Superior temporal gyrus (tissue), 1 donor: ENCODE measurements around the gene ASIP.
A peak's percentile ranks its signal among the peaks of the same experiment; 100 is the strongest.
"Not testable (repeated sequence)": the region's sequence is repeated elsewhere in the genome, so short reads cannot be mapped to it uniquely, and the experiment has no call there.

Source experiments
- DNase-seq: peaks from one replicate; pipeline ENCODE4 v3.0.0-alpha.2; 2016; ENCODE audit errors: extremely low spot score

Gene ASIP

GRCh38 chr20:34240693-34241615 is at the start of gene ASIP:
TSS of gene ASIP (plus strand) at chr20:34241423. CDS start at chr20:34260375, 18,952 bp downstream.
- no peak for DNase-seq

- no peak for DNase-seq
These were observed 48.2 kb upstream of the ASIP start for GRCh38 chr20:34193051-34193450.

GRCh38 chr20:34199183-34199582 is 42.0 kb upstream of the ASIP start:
- no peak for DNase-seq

DNA sequence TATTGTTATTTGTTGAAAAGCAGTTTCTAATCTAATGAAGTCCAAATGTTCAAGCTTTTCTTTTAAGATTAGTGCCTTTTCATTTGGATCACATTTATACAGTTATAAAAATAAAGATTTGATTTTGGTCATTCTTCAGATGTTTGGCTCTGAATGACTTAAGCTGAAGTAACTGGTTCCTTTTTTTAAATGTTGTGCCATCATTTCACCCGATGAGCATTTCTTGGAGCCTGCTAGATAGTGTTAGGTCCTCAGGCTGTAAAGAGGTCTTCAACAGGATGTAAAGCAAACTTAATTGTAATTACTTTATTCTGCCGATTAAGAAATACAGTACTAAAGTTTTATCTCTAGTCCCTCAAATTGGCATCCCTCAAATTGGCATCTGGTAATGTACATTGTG is 41.2 kb upstream of the ASIP start:
- DNase-seq, result no peak

DNA sequence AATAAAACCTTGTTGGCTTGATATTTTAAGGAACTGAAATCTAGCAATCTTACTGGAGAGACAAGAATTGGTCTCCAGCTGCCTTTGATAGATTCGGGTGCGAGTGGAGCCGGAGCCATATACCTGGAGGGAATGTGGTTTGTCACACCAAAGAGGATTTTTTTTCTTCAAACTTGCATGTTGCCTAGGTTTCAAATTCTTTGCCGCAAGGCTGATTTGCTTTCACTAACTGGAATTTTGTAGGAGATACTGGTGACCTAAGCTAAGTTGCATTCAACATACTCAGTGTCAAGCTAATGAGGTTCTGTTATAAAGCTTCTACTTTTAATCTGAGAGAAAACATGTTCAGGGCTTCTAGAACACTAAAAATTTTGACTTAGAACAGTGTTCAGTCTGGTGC is 39.7 kb upstream of the ASIP start:
- no peak for DNase-seq

DNA sequence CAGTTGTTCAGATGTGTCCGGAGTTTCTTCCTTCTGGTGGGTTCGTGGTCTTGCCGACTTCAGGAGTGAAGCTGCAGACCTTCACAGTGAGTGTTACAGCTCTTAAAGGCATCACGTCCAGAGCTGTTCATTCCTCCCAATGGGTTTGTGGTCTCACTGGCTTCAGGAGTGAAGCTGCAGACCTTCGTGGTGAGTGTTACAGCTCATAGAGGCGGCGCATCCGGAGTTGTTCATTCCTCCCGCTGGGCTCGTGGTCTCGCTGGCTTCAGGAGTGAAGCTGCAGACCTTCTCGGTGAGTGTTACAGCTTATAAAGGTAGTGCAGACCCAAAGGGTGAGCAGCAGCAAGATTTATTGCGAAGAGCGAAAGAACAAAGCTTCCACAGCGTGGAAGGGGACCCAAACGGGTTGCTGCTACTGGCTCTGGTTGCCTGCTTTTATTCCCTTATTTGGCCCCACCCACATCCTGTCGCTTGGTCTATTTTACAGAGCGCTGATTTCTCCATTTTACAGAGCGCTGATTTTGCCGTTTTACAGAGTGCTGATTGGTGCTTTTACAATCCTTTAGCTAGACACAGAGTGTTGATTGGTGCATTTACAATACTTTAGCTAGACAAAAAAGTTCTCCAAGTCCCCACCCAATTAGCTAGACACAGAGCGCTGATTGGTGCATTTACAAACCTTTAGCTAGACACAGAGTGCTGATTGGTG is 35.9 kb upstream of the ASIP start:
- DNase-seq, result not testable (repeated sequence)

DNA sequence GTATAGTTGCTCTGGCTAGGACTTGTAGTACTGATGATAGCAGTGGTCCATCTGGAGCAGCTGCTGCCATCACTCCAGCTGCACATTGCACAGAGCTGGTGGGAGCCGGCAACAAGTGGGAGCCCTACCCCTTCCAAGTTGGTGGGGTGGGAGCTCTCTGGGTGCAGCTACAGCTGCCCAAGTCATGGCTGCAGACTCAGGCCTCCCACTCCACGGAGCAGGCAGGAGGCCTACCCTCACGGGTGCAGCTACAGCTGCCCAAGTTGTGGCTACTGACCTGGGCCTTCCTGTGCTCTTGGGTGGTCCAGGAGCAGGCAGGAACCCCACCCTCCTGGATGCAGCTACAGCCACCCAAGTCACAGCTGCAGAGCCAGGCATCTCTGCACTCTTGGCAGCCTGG is 32.1 kb upstream of the ASIP start:
- no peak for DNase-seq

DNA sequence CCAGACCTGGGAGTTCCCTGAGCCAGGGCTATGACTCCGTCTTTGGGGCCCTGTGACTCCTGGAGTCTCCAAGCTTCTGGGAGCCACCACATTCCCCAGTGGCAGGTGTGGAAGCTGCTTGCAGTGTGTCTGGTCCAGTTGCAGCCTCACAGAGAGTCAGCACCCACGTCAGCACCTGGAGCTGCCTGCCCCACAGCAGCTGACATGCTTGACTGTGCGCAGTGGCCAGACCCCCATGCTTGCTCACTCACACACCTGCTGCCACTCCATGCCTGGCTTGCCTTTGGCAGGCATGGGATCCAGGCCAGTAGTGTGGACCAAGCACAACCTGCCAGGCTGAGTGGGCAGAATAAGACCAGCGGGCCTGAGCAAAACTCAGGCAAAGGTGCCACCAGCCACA is 31.0 kb upstream of the ASIP start:
- no peak for DNase-seq

GRCh38 chr20:34211591-34211990 is 29.6 kb upstream of the ASIP start:
- no peak for DNase-seq

DNA sequence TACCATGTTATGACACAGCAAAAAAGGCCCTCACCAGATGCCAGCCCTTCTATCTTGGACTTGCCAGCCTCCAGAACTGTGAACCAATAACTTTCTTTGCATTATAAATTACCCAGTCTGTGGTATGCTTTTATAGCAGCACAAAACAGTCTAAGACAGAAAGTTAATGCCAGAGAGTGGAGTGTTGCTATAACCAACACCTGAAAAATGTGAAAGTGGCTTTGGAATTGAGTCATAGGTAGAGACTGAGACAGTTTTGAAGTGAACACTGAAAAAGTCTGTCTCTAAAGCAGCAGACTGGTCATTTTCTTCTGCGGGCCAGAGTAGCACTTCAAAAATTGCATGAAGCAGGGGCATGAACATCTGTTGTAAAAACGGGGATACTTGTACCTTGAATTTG is 28.0 kb upstream of the ASIP start:
- DNase-seq, result no peak

DNA sequence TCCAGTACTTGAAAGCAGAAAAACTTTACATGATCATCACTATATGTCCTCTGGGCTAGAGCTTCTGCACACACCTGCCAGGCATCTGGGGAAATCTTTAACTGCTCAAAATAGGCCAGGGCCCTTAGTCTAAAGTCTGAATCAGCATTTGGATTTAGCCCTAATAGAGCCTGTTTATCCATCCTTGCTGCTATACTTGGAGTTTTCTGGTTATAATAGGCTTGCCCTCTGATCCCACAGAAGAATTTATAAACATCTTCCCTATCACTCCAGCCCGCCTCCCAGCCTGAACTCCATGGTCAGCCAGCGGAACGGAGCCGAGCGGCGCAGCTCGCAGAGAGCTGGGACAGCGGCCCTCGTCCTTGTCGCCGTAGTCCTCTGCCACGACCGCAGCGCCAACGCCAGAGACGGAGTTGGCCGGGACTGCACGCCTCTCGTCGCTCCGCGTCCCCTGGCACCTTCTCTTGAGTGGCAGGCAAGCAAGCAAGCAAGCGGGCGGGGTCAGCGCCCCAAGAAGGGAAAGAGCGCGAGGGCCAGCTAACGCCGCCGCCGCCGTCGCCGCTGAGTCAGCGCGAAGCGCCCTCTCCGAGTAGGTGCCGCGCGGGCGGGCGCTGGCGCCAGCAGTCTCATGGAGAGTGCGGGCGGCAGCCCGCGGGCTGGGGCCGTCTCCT is 25.4 kb upstream of the ASIP start:
- DNase-seq, result peak; percentile 42

- no peak for DNase-seq
These were observed 24.9 kb upstream of the ASIP start for GRCh38 chr20:34216382-34216742.

GRCh38 chr20:34220561-34220960 is 20.7 kb upstream of the ASIP start:
- no peak for DNase-seq

DNA sequence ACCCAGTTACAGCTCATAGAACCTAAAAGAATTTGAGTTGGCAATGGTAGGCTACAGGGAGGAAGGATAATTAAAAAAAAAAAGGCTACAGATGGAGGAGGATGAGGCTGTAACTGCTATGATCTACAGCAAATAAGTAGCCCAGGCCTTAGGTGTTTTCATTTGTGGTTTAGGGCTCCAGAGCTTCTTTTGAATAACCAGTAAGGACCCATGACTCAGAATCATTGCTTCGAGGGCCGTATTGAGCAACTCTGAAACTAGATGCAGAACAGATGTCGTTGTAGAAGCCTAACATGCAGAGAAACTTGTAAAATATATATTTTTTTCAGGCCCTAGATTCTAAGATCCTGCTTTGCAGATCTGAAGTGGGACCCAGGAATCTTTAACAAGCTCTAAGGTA is 19.0 kb upstream of the ASIP start:
- DNase-seq, result no peak

DNA sequence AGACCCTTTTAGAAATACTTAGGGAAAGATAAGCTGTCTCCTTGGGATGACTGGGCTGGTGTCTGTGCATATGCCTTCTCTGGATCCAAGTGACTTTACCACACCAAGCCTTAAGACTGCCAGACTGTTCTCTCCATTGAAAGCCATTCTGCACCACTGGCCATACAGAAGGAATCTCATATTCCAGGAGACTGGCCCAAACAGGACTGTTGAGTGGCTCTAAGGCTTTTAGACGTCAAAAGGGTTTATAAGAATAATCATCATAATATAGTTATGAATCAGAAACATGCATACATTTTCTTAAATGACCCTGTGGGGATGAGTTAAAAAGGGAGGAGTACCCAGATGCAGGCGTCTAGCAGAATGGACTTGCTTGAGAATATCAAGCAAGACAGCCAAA is 17.0 kb upstream of the ASIP start:
- not testable (repeated sequence) for DNase-seq

- no peak for DNase-seq
These were observed 9.6 kb upstream of the ASIP start for GRCh38 chr20:34231634-34232033.

- no peak for DNase-seq
These were observed 8.6 kb upstream of the ASIP start for GRCh38 chr20:34232494-34233087.

GRCh38 chr20:34233687-34234086 is 7.5 kb upstream of the ASIP start:
- DNase-seq, result no peak

DNA sequence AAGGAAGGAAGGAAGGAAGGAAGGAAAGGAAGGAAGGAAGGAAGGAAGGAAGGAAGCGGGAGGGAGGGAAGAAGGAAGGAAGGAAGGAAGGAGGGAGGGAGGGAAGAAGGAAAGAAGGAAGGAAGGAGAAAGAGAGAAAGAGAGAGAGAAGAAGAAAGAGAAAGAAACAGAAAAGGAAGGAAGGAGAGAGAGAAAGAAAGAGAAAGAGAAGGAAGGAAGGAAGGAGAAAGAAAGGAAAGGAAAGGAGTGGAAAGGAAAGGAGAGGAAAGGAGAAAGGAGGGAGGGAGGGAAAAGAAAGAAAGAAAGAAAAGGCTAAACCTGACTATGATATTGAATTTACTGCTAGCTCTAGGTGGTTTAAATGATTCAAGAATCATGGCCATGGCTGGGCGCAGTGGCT is 5.3 kb upstream of the ASIP start:
- no peak for DNase-seq

DNA sequence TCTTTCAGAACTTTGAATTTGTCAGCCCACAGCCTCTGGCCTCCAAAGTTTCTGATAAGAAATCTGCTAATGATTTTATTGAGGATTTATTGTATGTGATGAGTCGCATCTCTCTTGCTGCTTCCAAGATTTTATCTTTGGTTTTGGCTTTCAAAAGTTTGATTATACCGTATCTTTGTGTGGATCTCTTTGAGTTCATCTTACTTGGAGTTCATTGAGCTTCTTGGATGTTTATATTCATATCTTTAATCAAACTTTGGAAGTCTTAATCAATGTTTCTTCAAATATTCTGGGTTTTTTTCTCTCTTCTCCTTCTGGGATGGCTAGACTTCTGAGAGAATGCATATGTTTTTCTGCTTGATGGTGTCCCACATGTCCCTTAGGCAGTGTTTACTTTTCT is 3.3 kb upstream of the ASIP start:
- no peak for DNase-seq

DNA sequence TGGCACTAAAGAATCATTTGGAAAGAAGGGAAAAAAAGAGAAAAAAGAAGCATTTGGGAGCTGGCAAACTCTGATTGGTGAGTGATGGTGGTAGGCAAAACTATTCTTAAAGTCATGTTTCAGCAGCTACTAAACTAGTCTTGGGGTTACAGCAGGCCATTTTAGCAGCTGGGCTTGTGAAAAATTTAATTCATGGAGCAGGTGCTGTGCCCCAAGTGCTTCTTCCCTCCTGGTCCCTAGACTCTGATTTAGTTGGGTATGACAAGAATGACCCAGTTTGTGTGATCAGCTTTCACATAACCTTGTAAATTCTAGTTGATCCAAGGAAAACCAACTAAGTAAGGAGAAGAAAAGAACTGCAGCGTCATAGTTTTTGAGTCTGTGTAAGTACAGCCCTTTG is 1.1 kb upstream of the ASIP start:
- no peak for DNase-seq

GRCh38 chr20:34242015-34242414 is 792 bp downstream of the ASIP start:
- DNase-seq, result not testable (repeated sequence)
